T-helper 1 cell treated with Interleukin-12 subunit alpha and Interleukin-12 subunit beta and Interleukin-4 antibody, amounts not matched to agents 30 μg/mL and 1 μg/mL, for 36 hours (primary cell): ENCODE results near the gene VPREB3.
"Not testable (repeated sequence)": the region's sequence is repeated elsewhere in the genome, so short reads cannot be mapped to it uniquely, and the experiment has no call there.

Source experiments
- H3K27ac Mint-ChIP-seq: one replicate; pipeline ENCODE4 v1.8.0; 2021; ENCODE audit warnings: mild to moderate bottlenecking, mixed read lengths
- H3K27me3 Mint-ChIP-seq: one replicate; pipeline ENCODE4 v1.8.0; 2021; ENCODE audit warnings: low read depth, mixed read lengths
- H3K36me3 Mint-ChIP-seq: one replicate; pipeline ENCODE4 v1.8.0; 2021; ENCODE audit warnings: low read depth, mixed read lengths
- H3K4me1 Mint-ChIP-seq: one replicate; pipeline ENCODE4 v1.8.0; 2021; ENCODE audit warnings: low read depth, mixed read lengths
- H3K4me3 Mint-ChIP-seq: one replicate; pipeline ENCODE4 v1.8.0; 2021; ENCODE audit warnings: mild to moderate bottlenecking, moderate library complexity, mixed read lengths
- H3K9me3 Mint-ChIP-seq: one replicate; pipeline ENCODE4 v1.8.0; 2021; ENCODE audit warnings: mixed read lengths

VPREB3 gene

DNA sequence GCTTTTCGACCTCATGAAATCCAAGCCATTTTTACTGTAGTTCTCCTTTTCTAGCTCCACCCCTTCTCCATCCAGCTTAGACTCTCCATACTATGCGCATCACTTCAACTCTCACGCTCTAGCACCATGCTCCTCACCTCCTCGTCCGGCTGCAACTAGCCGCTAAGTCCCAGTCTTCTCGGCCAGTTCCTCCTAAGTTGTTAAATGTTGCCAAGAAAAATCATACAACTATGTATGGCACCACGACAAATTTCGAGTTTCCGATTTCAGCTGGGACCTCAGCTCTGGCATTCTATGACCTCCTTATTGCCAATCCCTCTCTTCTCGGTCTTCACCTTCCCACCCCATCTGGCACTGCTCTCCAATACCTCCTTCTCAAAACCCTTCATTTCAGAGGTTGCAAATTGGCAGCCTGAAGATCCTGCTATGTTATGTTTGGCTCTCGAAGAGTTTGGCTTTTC, 4.4 kb downstream of the VPREB3 start:
- peaks cover 15% of the 10 kb centered on the region for H3K4me1 Mint-ChIP-seq
- H3K4me3 Mint-ChIP-seq: peak overlapping the region; percentile 80
- peaks cover 4% of the 10 kb centered on the region for H3K9me3 Mint-ChIP-seq
- peaks cover 10% of the 10 kb centered on the region for H3K36me3 Mint-ChIP-seq
- no peak overlapping the region for H3K27ac Mint-ChIP-seq
- H3K27me3 Mint-ChIP-seq: peaks cover 5% of the 10 kb centered on the region

DNA sequence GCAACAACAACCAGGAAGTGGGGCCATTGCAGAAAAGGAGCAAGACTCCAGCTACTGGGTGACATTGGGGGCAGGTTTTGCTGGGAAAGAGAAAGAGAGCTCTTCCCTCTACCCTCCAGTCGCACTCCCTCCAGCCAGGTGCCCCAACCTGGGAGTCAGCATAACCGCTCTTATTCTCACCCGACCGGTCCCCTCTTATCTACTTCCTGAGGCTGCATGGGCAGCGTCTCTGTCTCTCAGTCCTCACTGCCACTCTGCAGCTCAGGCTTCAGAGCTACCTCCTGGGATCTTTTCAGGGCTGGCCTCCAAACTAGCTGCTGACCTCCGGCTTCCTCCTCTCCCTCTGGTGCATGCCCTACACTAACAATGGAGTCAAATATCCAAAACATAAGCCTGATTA, 8.4 kb downstream of the VPREB3 start:
- peaks cover 11% of the 10 kb centered on the region for H3K4me1 Mint-ChIP-seq
- H3K9me3 Mint-ChIP-seq: peaks cover 11% of the 10 kb centered on the region
- peaks cover 25% of the 10 kb centered on the region for H3K36me3 Mint-ChIP-seq
- H3K27me3 Mint-ChIP-seq: peaks cover 5% of the 10 kb centered on the region
- no peak overlapping the region for H3K4me3 Mint-ChIP-seq
- H3K27ac Mint-ChIP-seq: no peak overlapping the region

DNA sequence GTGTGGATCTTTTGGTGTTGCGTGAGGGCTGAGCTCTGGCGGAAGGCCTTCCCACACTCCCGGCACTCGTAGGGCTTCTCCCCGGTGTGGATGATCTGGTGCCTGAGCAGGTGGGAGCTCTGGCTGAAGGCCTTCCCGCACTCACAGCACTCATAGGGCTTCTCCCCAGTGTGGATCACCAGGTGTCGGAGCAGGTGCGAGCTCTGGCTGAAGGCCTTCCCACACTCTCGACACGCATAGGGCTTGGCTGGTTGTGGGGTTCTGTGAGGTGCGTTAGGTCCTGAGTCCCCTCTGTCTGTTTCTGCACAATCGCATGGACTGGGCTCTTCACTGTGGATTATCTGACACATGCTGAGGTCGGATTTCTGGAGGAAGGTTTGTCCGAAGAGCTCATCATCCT, 9.7 kb downstream of the VPREB3 start:
- no peaks in the 10 kb centered on the region for H3K27me3 Mint-ChIP-seq
- H3K27ac Mint-ChIP-seq: no peak overlapping the region
- H3K4me1 Mint-ChIP-seq: no peaks in the 10 kb centered on the region
- H3K36me3 Mint-ChIP-seq: peaks cover 23% of the 10 kb centered on the region
- no peak overlapping the region for H3K4me3 Mint-ChIP-seq
- peaks cover 11% of the 10 kb centered on the region for H3K9me3 Mint-ChIP-seq

DNA sequence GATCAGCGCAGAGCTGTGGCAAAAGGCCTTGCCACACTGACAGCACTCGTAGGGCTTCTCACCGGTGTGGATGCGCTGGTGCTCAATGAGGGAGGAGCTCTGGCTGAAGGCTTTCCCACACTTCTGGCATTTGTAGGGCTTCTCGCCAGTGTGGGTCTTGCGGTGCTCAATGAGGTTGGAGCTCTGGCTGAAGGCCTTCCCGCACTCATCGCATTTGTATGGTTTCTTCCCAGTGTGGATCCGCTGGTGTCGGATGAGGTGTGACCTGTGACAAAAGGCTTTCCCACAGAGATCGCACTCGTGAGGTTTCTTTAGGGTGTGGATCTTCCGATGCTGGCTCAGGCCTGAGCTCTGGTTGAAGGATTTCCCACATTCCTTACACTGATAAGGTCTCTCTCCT, 10.2 kb downstream of the VPREB3 start:
- Mint-ChIP-seq H3K36me3 (peaks cover 23% of the 10 kb centered on the region), H3K4me3 (no peak overlapping the region), H3K27ac (no peak overlapping the region), H3K9me3 (peaks cover 11% of the 10 kb centered on the region), H3K27me3 (no peaks in the 10 kb centered on the region), H3K4me1 (no peaks in the 10 kb centered on the region)

DNA sequence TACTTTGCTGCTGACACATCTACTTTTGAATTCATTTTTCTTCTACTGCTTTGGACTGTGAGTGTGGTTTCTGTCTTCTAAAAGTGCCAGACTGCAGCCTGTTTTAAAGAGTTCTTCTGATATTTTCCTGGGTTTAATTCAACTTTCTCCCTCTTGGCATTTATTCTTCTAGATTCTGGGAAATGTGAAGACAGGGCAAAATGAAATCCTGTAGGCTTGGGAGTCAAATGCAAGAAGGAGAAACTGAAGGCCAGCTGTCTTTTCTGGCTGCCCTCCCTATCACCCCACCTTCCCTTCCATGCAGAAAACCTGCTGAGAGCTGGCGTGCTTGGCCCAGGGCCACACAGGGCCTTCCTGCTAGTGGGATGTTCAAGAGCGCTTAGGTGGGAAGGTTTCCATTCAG, 10.9 kb downstream of the VPREB3 start:
- Mint-ChIP-seq H3K27me3 (no peaks in the 10 kb centered on the region), H3K27ac (no peak overlapping the region), H3K9me3 (peaks cover 11% of the 10 kb centered on the region), H3K36me3 (peaks cover 23% of the 10 kb centered on the region), H3K4me1 (no peaks in the 10 kb centered on the region), H3K4me3 (no peak overlapping the region)

DNA sequence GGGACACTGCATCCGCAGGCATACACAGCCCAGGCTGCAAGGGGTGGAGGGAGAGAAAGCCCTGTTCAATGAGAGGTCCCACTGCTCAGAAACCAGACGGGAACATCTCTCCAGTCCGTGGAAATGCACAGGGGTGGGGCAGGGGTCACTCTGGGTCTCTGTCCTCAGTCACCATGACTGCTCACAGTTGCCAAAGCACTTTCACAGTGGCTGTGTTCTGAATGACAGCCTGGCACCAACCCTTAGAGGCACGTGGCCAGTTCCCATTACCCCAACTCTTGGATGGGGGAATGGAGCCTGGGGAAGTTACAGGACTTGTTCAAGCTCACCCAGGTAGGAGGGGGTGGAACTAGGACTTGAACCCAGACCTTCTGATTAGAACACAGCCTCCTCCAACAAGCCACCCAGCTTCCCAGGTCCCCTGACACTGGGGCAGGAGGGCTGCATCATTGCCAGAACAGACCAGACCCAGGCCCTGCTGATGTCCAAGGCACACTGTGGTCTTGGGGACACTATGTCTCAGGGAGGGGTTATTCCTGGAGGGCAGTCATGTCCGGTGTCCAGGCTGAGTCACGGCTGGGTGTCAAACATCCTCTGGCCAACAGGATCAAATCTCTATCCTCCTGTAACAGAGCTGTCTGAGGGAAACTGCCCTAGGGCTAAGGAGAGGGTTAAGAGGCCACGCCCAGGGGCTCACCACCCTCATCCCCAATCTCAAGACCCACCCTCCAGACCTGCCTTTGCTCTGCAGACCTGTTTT, 11.5 kb downstream of the VPREB3 start:
- H3K36me3 Mint-ChIP-seq: peaks cover 23% of the 10 kb centered on the region
- H3K27me3 Mint-ChIP-seq: no peaks in the 10 kb centered on the region
- H3K4me1 Mint-ChIP-seq: no peaks in the 10 kb centered on the region
- peaks cover 11% of the 10 kb centered on the region for H3K9me3 Mint-ChIP-seq
- no peak overlapping the region for H3K4me3 Mint-ChIP-seq
- H3K27ac Mint-ChIP-seq: no peak overlapping the region

DNA sequence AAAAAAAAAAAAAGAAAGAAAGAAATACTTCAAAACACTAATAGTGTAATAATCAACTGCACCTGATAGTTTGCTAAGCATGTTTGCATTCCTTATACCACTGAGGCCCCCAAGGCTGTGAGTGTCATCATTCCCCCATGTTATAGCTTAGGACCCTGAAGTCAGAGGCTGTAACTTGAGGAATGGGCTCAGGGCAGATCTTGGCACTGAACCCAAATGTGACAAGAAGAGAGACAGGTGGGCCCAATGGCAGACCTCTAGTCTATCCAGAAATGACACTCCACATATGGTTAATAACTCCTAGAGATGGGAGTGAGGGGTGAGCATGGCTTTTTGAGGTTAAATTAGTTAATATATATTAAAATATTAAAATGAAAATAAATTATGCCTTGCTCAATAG, 16.5 kb downstream of the VPREB3 start:
- H3K4me3 Mint-ChIP-seq: no peak overlapping the region
- H3K4me1 Mint-ChIP-seq: no peaks in the 10 kb centered on the region
- no peaks in the 10 kb centered on the region for H3K9me3 Mint-ChIP-seq
- no peaks in the 10 kb centered on the region for H3K36me3 Mint-ChIP-seq
- no peak overlapping the region for H3K27ac Mint-ChIP-seq
- H3K27me3 Mint-ChIP-seq: no peaks in the 10 kb centered on the region

DNA sequence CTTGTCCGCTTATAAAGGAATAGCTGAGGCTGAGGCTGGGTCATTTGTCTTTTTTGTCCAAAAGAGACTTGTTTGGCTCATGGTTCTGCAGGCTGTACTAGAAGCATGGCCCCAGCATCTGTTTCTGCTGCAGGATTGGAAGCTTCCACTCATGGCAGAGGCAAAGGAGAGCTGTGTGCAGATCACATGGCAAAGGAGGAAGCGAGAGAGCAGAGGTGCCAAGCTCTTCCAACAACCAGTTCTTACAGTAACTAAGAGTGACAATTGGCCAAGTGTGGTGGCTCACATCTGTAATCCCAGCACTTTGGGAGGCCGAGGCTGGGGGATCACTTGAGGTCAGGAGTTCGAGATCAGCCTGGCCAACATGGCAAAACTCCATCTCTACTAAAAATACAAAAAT, 26.1 kb downstream of the VPREB3 start:
- H3K36me3 Mint-ChIP-seq, H3K4me1 Mint-ChIP-seq, H3K9me3 Mint-ChIP-seq, H3K27ac Mint-ChIP-seq, H3K4me3 Mint-ChIP-seq: not testable (repeated sequence)
- H3K27me3 Mint-ChIP-seq: peaks cover 11% of the 10 kb centered on the region

DNA sequence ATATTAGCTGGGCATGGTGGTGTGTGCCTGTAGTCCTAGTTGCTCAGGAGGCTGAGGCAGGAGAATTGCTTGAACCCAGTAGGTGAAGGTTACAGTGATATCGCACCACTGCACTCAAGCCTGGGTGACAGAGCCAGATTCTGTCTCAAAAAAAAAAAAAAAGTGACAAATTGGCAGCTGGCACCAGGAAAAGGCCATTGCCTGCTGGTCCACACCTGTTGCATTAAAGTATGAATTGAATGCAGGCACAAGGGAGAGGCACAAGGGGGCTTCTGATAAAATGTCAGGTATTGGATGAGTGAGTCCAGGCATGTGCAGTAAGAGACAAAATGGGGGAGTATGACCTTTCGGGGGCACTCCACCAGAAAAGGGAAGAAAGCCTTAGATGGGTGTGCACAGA, 31.5 kb downstream of the VPREB3 start:
- H3K27me3 Mint-ChIP-seq: peaks cover 3% of the 10 kb centered on the region
- H3K36me3 Mint-ChIP-seq: no peaks in the 10 kb centered on the region
- H3K4me3 Mint-ChIP-seq: no peak overlapping the region
- no peak overlapping the region for H3K27ac Mint-ChIP-seq
- H3K9me3 Mint-ChIP-seq: no peaks in the 10 kb centered on the region
- H3K4me1 Mint-ChIP-seq: no peaks in the 10 kb centered on the region

DNA sequence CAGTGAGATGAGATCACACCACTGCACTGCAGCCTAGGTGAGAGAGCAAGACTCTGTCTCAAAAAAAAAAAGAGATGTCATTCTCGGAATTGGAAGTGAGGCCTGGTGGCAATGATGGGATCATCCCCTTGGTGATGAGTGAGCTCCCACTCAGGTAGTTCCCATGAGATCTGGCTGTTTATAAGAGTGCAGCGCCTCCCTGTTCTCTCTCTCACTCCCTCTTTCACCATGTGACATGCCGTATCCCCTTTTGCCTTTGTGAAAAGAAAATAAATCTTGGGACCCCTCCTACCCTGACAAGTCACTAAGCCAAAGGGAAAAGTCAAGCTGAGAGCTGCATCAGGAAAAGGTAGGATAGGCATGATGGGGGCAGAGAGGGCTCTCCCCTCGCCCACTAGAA, 32.1 kb downstream of the VPREB3 start:
- H3K27ac Mint-ChIP-seq: no peak overlapping the region
- H3K36me3 Mint-ChIP-seq: no peaks in the 10 kb centered on the region
- H3K4me3 Mint-ChIP-seq: no peak overlapping the region
- H3K4me1 Mint-ChIP-seq: peaks cover 2% of the 10 kb centered on the region
- no peaks in the 10 kb centered on the region for H3K9me3 Mint-ChIP-seq
- peaks cover 3% of the 10 kb centered on the region for H3K27me3 Mint-ChIP-seq

DNA sequence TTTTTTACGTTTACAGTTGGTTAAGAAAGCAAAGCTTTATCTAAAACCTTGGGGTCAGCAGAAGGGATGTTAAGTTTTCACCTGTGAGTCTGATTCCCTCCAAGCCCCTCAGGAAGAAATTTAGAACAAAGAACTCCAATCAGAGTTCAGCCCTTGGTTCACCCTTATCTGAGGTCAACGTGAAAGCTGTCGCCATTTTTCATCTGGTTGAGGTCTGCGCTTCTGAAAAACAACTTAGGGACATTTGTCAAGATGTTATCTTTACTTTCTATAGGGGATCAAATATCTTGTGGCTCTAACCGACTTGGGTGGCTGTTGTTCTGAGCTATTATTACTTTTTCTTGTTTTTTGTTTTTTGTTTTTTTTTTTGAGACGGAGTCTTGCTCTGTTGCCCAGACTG, 33.4 kb downstream of the VPREB3 start:
- Mint-ChIP-seq H3K27me3 (no peaks in the 10 kb centered on the region), H3K4me1 (peaks cover 2% of the 10 kb centered on the region), H3K27ac (no peak overlapping the region), H3K9me3 (no peaks in the 10 kb centered on the region), H3K4me3 (no peak overlapping the region), H3K36me3 (no peaks in the 10 kb centered on the region)

DNA sequence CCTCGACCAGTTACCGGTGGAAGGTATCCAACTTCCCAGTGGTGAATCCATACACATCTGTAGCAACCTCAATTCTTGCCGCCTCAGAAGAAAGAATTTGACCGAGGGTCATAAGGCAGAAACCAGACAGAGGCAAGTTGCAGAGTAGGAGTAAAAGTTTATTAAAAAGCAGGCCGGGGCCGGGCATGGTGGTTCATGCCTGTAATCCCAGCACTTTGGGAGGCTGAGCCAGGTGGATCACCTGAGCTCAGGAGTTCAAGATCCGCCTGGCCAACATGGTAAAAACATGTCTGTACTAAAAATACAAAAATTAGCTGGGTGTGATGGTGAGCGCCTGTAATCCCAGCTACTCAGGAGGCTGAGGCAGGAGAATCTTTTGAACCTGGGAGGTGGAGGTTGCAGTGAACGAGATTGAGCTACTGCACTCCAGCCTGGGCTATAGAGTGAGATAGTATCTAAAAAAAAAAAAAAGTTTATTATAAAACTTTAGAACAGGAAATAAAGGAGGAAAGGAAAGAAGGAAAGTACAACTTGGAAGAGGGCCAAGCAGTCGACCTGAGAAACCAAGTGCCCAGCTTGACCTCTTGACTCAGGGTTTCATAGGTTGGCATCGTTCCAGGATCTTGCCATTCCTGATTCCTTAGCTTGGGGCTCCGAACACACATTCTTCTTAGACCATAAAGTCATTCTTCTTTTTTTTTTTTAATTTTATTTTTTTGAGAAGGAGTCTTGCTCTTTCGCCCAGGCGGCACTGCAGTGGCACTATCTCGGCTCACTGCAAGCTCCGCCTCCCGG, 35.7 kb downstream of the VPREB3 start:
- H3K27me3 Mint-ChIP-seq: no peaks in the 10 kb centered on the region
- no peak overlapping the region for H3K4me3 Mint-ChIP-seq
- no peak overlapping the region for H3K27ac Mint-ChIP-seq
- peaks cover 9% of the 10 kb centered on the region for H3K36me3 Mint-ChIP-seq
- no peaks in the 10 kb centered on the region for H3K9me3 Mint-ChIP-seq
- H3K4me1 Mint-ChIP-seq: peaks cover 8% of the 10 kb centered on the region

DNA sequence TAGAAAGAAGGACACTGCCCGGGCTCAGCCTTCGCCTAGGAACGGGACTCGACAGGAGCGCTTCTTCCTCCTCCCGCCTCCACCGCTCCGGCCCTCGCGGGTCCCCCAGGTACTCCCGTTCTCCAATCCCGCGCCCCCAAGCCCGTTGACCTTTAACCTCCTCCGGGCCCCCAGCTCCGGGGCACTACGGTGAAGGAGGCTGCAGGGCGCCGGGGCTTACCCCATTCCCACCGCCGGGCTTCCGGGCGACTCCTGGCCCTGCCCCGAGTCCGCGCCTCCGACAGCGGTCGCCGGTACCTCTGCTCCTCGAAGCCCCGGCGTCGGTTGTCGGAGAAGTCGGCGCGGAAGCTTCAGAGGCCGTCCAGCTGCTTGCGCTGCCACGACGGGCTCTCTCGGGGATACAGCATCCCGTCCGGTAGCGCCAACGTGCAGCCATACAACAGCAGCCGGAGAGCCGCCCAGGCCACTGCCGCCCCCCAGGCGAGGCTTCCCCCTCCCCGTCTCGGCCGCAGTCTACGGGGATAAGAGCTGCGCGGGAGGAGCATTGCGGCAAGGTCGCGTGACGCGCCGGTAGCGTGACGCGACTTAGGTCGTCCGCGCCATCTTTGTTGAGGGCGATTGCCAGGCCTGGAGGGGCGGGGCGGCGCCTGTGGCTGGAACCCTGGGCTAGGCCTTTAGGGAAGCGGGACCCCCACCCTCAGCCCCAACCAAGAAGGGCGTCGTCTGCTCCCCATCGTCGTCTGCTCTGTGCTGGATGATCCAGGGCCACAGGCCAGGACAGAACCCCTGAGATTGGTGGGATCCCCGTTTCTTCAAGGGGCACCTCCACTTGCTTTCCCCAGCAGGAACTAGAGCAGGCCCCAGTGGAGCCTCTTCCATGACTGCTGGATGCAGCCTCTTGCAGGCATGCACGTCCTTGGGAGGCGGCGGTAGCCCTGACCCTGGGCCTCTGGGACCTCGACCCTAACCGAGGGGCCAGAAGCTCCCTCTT, 37.1 kb downstream of the VPREB3 start:
- Mint-ChIP-seq H3K27me3 (no peaks in the 10 kb centered on the region), H3K27ac (peak overlapping the region; percentile 72), H3K4me1 (peaks cover 8% of the 10 kb centered on the region), H3K4me3 (peak overlapping the region; percentile 78), H3K9me3 (no peaks in the 10 kb centered on the region), H3K36me3 (peaks cover 16% of the 10 kb centered on the region)

DNA sequence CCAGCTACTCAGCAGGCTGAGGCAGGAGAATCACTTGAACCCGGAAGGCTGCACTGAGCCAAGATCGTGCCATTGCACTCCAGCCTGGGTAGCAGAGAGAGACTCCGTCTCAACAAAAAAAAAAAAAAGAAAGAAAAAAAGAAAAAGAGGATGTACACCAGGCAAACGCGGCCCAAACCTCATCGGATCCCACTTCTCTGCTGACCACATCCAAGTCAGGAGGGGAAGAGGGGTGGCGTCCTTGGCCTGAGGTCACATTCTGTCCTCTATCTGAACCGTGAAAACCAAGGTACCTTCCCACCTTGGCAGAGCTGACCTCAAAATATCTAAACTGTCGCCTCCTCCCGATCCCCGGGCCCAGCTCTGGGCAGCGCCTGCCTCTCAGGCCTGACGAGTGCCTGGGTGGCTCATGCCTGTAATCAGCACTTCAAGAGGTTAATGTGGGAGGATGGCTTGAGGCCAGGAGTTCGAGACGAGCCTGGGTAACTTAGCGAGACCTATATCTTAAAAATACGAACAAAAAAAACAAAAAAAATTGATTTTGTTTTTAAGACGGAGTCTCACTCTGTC, 38.3 kb downstream of the VPREB3 start:
- peaks cover 10% of the 10 kb centered on the region for H3K4me1 Mint-ChIP-seq

More for the DNA sequence above, 38.3 kb downstream of the VPREB3 start:
- no peak overlapping the region for H3K27ac Mint-ChIP-seq
- no peaks in the 10 kb centered on the region for H3K9me3 Mint-ChIP-seq
- no peaks in the 10 kb centered on the region for H3K27me3 Mint-ChIP-seq
- peaks cover 22% of the 10 kb centered on the region for H3K36me3 Mint-ChIP-seq
- peak overlapping the region; percentile 78 for H3K4me3 Mint-ChIP-seq
